K562 (cell line): ENCODE measurements around the gene THRSP. TPM values are rescaled to one million over a fixed set of nuclear protein-coding genes. Genes with fewer than 3 reads are reported as not detected.
A peak's percentile ranks its signal among the peaks of the same experiment; 100 is the strongest.

ENCODE experiments used
- KLF10 ChIP-seq: fragments of 250-450 bp; sonication (Bioruptor Pico); IDR thresholded peaks from 2 replicates; pipeline ENCODE4 v1.6.1; 2021; ENCODE audit warnings: matching md5 sums
- MYC ChIP-seq, 2 experiments: fragments of 250-450 bp in 1 of 2; sonication (Bioruptor Pico) in 1 of 2; IDR thresholded peaks; 2 replicates each; pipeline versions ENCODE4 v1.5.1 to v1.6.1; 2012 to 2021; ENCODE audit warnings: low read depth in 2 of 2, borderline replicate concordance in 1 of 2, improper control_type of control experiment in 1 of 2, low read length in 1 of 2, mild to moderate bottlenecking in 1 of 2, moderate library complexity in 1 of 2
- NONO ChIP-seq, 2 experiments: fragments of 200-400 bp in 1 of 2; fragments of 450-650 bp in 1 of 2; formaldehyde crosslinking in 1 of 2; IDR thresholded peaks; 2 replicates each; pipeline ENCODE4 v1.6.1; 2017; ENCODE audit warnings: low read depth in 2 of 2, mild to moderate bottlenecking in 2 of 2, moderate library complexity in 2 of 2, low read length in 1 of 2
- NR2F6 ChIP-seq: fragments of 450-650 bp; formaldehyde crosslinking; IDR thresholded peaks from 2 replicates; pipeline ENCODE4 v1.4.0; 2020; ENCODE audit warnings: mild to moderate bottlenecking
- RAD21 ChIP-seq, 2 experiments: fragments of 250-450 bp in 1 of 2; fragments of 450-650 bp in 1 of 2; sonication (Bioruptor Pico) in 1 of 2; formaldehyde crosslinking in 1 of 2; IDR thresholded peaks in 1 of 2; conservative IDR thresholded peaks in 1 of 2; 2 replicates each; pipeline versions ENCODE4 v1.4.0 to v1.8.0; 2020 to 2022; ENCODE audit warnings: mild to moderate bottlenecking in 2 of 2, moderate library complexity in 1 of 2
- RB1 ChIP-seq: fragments of 450-650 bp; IDR thresholded peaks from 2 replicates; pipeline ENCODE4 v1.6.1; 2017; ENCODE audit warnings: low read depth, mild to moderate bottlenecking
- RBM34 ChIP-seq: fragments of 200-400 bp; formaldehyde crosslinking; IDR thresholded peaks from 2 replicates; pipeline ENCODE4 v1.6.1; 2018; ENCODE audit warnings: low read length, borderline replicate concordance; ENCODE audit not compliant: insufficient read depth
- SRF ChIP-seq, 2 experiments: fragments of 250-450, 450-650 bp in 1 of 2; sonication (Bioruptor Pico) in 1 of 2; sonication (generic) in 1 of 2; formaldehyde crosslinking; IDR thresholded peaks; 2 replicates each; pipeline versions ENCODE4 v1.5.0 to v1.5.1; 2020 to 2022; ENCODE audit warnings: mild to moderate bottlenecking in 1 of 2, missing genetic modification reagents in 1 of 2
- STAG1 ChIP-seq: sonication (generic); formaldehyde crosslinking; IDR thresholded peaks from 2 replicates; pipeline ENCODE4 v1.5.0; 2020; ENCODE audit warnings: missing genetic modification reagents, borderline replicate concordance
- TCF7L2 ChIP-seq: fragments of 150-350 bp; IDR thresholded peaks from 2 replicates; pipeline ENCODE4 v1.6.1; 2016; ENCODE audit warnings: low read depth, mild to moderate bottlenecking, low read length, moderate library complexity
- TEAD4 ChIP-seq, 2 experiments: sonication (generic) in 1 of 2; formaldehyde crosslinking in 1 of 2; IDR thresholded peaks; 2 replicates each; pipeline versions ENCODE4 v1.6.1 to v1.8.0; 2012 to 2022; ENCODE audit warnings: borderline replicate concordance in 1 of 2, inconsistent platforms in 1 of 2, low read length in 1 of 2, mild to moderate bottlenecking in 1 of 2, missing genetic modification reagents in 1 of 2
- TFAP4 ChIP-seq: sonication (generic); formaldehyde crosslinking; IDR thresholded peaks from 2 replicates; pipeline ENCODE4 v1.8.0; 2022; ENCODE audit warnings: missing genetic modification reagents, mild to moderate bottlenecking, moderate library complexity, borderline replicate concordance
- YY1 ChIP-seq, 3 experiments: IDR thresholded peaks; 2 replicates each; pipeline ENCODE4 v1.6.1; 2011; ENCODE audit warnings: low read length in 2 of 3, mild to moderate bottlenecking in 2 of 3, moderate library complexity in 2 of 3, borderline replicate concordance in 1 of 3, control low read depth in 1 of 3, low read depth in 1 of 3; ENCODE audit not compliant: insufficient read depth in 3 of 3, insufficient replicate concordance in 2 of 3, control insufficient read depth in 1 of 3, insufficient read length in 1 of 3; ENCODE audit errors: extremely low read depth in 1 of 3
- ZBTB17 ChIP-seq: fragments of 450-650 bp; formaldehyde crosslinking; IDR thresholded peaks from 2 replicates; pipeline ENCODE4 v1.4.0; 2020; ENCODE audit warnings: mild to moderate bottlenecking
- ZNF12 ChIP-seq: sonication (generic); formaldehyde crosslinking; IDR thresholded peaks from 2 replicates; pipeline ENCODE4 v1.4.0; 2020; ENCODE audit warnings: mild to moderate bottlenecking, missing genetic modification reagents
- ZNF384 ChIP-seq: IDR thresholded peaks from 2 replicates; pipeline ENCODE4 v1.6.1; 2012; ENCODE audit warnings: low read depth, low read length, improper control_type of control experiment
- polyA plus RNA-seq, 8 experiments: library from polyadenylated mRNA; depleted of rRNA in 4 of 8; stranded (reverse) in 5 of 8; unstranded in 3 of 8; fragments of >200 nt; fragmentation: Nextera tagmentation in 2 of 8; fragmentation: Illumina TruSeq in 1 of 8; extraction: Ambion mirVana in 2 of 8; extraction: Trizol in 1 of 8; gene quantifications; 2 replicates each; pipeline versions ENCODE4 v1.2.1 to v1.2.3, GENCODE V29; 2011 to 2014; ENCODE audit warnings: inconsistent platforms in 1 of 8, missing spikeins in 1 of 8
- total RNA-seq, 7 experiments: library from RNA; depleted of rRNA in 6 of 7; stranded (reverse); fragments of >200 nt in 6 of 7; fragmentation: Illumina TruSeq in 2 of 7; extraction: Trizol in 2 of 7; gene quantifications; 2 replicates each; pipeline versions ENCODE4 v1.2.1 to v1.2.3, GENCODE V29; 2011 to 2021; ENCODE audit warnings: low replicate concordance in 1 of 7
- TF ChIP-seq, protein P1 (sequence below): fragments of 450-650 bp; formaldehyde crosslinking; IDR thresholded peaks from 2 replicates; pipeline ENCODE4 v1.4.0; 2022; ENCODE audit warnings: missing genetic modification characterization
- TF ChIP-seq, protein P2 (sequence below), 2 experiments: IDR thresholded peaks; 2 replicates each; pipeline ENCODE4 v1.6.1; 2011; ENCODE audit warnings: borderline replicate concordance in 1 of 2, control low read depth in 1 of 2, low read depth in 1 of 2, low read length in 1 of 2, mild to moderate bottlenecking in 1 of 2, mixed read lengths in 1 of 2, moderate library complexity in 1 of 2; ENCODE audit not compliant: insufficient read depth in 1 of 2, insufficient read length in 1 of 2, poor library complexity in 1 of 2, severe bottlenecking in 1 of 2; ENCODE audit errors: extremely low read depth in 1 of 2
- TF ChIP-seq, protein P3 (sequence below): fragments of 450-650 bp; IDR thresholded peaks from 2 replicates; pipeline ENCODE4 v1.6.1; 2016

THRSP gene
- total and polyA plus RNA-seq, 9 of the 15 experiments (the other 6 are each of a cell fraction or from before 2014, with no cell fraction given) = 0.23 to 0.56 (median 0.31) TPM; not detected in 2

- TF ChIP-seq, protein P1, sequence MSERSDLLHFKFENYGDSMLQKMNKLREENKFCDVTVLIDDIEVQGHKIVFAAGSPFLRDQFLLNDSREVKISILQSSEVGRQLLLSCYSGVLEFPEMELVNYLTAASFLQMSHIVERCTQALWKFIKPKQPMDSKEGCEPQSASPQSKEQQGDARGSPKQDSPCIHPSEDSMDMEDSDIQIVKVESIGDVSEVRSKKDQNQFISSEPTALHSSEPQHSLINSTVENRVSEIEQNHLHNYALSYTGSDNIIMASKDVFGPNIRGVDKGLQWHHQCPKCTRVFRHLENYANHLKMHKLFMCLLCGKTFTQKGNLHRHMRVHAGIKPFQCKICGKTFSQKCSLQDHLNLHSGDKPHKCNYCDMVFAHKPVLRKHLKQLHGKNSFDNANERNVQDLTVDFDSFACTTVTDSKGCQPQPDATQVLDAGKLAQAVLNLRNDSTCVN = no peak
- 0 out of 2 replicates have a peak, but pooled peaks have one; percentile 34 for TF ChIP-seq ZBTB17 (CRISPR knock-in tag)
- TF ChIP-seq STAG1 (CRISPR knock-in tag) = peak; percentile 72
- 0 out of 2 replicates have a peak, but pooled peaks have one; percentile 36 for TF ChIP-seq ZNF12 (CRISPR knock-in tag)
- peak in 2 of 3 experiments; percentile 48 to 50 for TF ChIP-seq YY1 (IDR thresholded peaks at IDR 0.05; ENCODE audit: borderline replicate concordance in 1 of 3, control insufficient read depth in 1 of 3, extremely low read depth in 1 of 3, insufficient read depth in 3 of 3, insufficient read length in 1 of 3, insufficient replicate concordance in 2 of 3, low read depth in 1 of 3, low read length in 2 of 3)
- TF ChIP-seq, protein P2, sequence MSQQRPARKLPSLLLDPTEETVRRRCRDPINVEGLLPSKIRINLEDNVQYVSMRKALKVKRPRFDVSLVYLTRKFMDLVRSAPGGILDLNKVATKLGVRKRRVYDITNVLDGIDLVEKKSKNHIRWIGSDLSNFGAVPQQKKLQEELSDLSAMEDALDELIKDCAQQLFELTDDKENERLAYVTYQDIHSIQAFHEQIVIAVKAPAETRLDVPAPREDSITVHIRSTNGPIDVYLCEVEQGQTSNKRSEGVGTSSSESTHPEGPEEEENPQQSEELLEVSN (IDR thresholded peaks at IDR 0.05; ENCODE audit: borderline replicate concordance in 1 of 2, extremely low read depth in 1 of 2, insufficient read depth in 1 of 2, insufficient read length in 1 of 2, low read depth in 1 of 2, low read length in 1 of 2, poor library complexity in 1 of 2, severe bottlenecking in 1 of 2) = peak; percentile 29 to 63
- no peak for TF ChIP-seq KLF10 (CRISPR knock-in tag)
- peak; percentile 87 to 96 for TF ChIP-seq RAD21 (CRISPR knock-in tag; conservative IDR thresholded peaks at IDR 0.05 in 1 of 2, IDR thresholded peaks at IDR 0.05 in 1 of 2)
- TF ChIP-seq RBM34 = no peak
- TF ChIP-seq, protein P3, sequence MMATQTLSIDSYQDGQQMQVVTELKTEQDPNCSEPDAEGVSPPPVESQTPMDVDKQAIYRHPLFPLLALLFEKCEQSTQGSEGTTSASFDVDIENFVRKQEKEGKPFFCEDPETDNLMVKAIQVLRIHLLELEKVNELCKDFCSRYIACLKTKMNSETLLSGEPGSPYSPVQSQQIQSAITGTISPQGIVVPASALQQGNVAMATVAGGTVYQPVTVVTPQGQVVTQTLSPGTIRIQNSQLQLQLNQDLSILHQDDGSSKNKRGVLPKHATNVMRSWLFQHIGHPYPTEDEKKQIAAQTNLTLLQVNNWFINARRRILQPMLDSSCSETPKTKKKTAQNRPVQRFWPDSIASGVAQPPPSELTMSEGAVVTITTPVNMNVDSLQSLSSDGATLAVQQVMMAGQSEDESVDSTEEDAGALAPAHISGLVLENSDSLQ = peak; percentile 33; the same call in 1 of the 2 replicates
- TF ChIP-seq RB1 = peak; percentile 94
- 0 out of 2 replicates have a peak, but pooled peaks have one; percentile 19 for TF ChIP-seq TEAD4 (IDR thresholded peaks at IDR 0.05; ENCODE audit: low read length)
- TF ChIP-seq TEAD4 (CRISPR knock-in tag; IDR thresholded peaks at IDR 0.05; ENCODE audit: borderline replicate concordance) = no peak
- peak in 1 of 2 experiments; percentile 61; a peak in 1 of 4 replicates for TF ChIP-seq NONO (IDR thresholded peaks at IDR 0.05; ENCODE audit: low read depth in 2 of 2, low read length in 1 of 2)
- peak; percentile 32; the same call in 1 of the 2 replicates for TF ChIP-seq TCF7L2
- TF ChIP-seq ZNF384 = peak; percentile 53
- 0 out of 4 replicates have a peak, but pooled peaks of 1 of the 2 experiments have one; percentile 26 for TF ChIP-seq SRF (CRISPR knock-in tag; IDR thresholded peaks at IDR 0.05)
- no peak for TF ChIP-seq NR2F6 (CRISPR knock-in tag)
- peak; percentile 56; the same call in 1 of the 2 replicates for TF ChIP-seq TFAP4 (CRISPR knock-in tag)
- peak; percentile 75 for TF ChIP-seq MYC (IDR thresholded peaks at IDR 0.05; ENCODE audit: low read depth, low read length)
- no peak for TF ChIP-seq MYC (CRISPR knock-in tag; IDR thresholded peaks at IDR 0.05; ENCODE audit: borderline replicate concordance, low read depth)
These were observed 17.7 kb upstream of the THRSP start (continued) for GRCh38 chr11:78045851-78046485.
